HG03432 (cell line): ENCODE measurements around the gene TFDP2.
"Not testable (repeated sequence)": the region's sequence is repeated elsewhere in the genome, so short reads cannot be mapped to it uniquely, and the experiment has no call there.

ENCODE experiments used
- ATAC-seq: cut with Tn5 transposase; IDR thresholded peaks from one replicate; pipeline ENCODE4 v1.9.1; 2021; ENCODE audit warnings: mild to moderate bottlenecking, moderate library complexity; ENCODE audit not compliant: unreplicated experiment

Gene TFDP2, protein sequence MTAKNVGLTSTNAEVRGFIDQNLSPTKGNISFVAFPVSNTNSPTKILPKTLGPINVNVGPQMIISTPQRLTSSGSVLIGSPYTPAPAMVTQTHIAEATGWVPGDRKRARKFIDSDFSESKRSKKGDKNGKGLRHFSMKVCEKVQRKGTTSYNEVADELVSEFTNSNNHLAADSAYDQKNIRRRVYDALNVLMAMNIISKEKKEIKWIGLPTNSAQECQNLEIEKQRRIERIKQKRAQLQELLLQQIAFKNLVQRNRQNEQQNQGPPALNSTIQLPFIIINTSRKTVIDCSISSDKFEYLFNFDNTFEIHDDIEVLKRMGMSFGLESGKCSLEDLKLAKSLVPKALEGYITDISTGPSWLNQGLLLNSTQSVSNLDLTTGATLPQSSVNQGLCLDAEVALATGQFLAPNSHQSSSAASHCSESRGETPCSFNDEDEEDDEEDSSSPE

DNA sequence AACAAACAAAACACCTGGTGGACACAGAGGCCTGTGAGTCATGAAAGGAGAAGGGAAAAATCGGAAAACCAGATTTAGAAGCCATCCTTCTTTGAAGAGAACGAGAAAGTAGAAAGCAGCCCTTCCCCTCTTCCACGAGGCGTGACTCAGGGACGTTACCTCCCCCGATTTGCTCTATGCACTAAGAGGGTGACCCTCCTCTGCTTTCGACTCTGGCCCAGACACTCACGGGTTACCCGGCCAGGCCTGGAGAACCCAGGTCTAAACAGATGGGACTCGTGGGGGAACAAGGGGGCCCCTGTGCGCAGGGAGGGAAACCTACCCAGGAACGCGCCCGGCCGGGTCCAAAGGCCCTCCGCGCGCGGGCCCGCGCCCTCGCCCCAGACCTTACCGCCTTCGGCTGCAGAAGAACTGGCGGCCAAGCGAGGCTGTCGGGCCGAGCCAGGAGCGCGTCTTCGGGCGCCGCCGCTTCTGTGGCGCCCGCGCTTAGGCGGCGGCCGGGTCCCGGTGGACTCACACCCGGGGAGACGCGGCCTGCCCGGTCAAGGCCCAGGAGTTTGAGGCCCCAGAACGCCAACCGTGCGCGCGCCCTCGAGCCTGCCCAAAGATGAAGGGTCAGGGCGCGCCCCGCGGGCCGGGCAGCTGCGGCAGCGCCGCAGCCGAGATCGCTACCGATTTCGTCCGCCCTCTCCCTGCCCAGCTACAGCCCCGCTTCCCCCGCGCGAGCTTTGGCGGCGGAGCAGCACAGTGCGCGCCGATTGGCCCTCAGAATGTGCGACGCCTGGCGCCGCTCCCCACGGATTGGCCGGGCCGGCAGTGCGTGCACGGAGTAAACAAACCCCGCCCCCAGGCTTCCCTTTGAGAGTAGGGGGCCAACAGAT is at the start of gene TFDP2:
Gene TFDP2, minus strand, starts transcription at position 753 of the 881 bp plus-strand sequence. CDS start 47,795 bp downstream, outside the sequence.
- ATAC-seq = peak; percentile 100

DNA sequence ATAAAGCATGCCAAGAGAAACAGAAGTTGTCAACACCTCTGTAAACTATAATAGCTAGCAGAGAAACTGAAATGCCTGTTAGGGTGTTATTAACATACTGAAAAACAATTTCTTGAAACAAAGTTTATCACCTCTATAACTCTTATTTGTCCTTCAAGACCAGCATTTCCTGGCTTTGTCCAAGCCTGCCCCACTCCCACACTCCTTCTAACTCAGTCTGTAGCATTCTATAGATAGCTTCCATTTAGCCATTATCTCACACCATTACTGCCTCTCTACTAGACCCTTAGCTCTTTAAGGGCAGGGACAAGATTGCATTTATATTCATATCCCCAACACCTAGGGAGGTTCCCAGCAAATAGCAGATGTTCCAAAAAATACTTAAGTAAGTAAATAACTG is 39.5 kb upstream of the TFDP2 start:
- ATAC-seq = no peak

DNA sequence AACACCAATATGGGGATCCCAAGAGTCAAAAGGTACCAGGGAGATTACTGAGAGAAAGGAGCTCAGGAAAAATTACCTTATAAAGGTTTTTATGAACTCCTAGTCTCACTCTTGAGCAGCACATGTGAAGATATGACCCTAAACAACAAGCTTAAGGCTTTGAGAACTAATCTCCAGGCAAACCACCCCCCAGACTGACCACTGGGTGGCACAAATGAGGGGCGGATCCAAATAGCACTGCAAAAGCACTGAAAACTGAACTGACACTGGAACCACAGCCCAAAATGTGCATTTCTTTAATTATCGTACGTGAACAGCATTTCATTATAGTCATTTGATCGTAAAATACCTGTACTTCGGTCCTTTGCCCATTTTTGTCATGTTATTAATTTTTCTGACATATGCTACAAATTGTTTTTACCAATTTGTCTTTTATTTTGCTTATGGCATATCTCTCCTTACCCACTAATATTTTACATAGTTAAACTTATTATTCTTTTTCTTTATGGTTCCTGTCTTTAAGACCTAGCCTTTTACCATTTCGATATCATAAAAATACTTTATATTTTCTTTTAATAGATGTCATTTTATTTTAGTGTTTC is 31.5 kb upstream of the TFDP2 start:
- ATAC-seq = no peak

DNA sequence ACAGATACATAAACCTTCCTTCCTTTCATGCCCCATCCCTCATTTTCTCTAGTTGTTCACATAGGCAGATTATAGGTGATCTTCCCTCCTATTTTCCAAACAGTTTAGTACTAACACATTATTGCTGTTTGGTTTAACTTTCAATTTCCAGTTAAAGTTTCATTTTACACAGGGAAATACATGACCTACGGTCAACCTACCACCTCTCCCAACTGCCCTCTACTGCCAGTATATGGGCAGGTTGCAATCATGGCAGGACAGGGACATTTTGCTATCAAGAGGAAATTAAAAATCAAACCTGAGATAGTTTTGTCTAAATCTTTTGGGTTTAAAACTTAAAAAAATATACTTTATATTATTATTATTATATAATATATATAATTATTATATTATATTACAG is 26.1 kb upstream of the TFDP2 start:
- ATAC-seq = no peak

DNA sequence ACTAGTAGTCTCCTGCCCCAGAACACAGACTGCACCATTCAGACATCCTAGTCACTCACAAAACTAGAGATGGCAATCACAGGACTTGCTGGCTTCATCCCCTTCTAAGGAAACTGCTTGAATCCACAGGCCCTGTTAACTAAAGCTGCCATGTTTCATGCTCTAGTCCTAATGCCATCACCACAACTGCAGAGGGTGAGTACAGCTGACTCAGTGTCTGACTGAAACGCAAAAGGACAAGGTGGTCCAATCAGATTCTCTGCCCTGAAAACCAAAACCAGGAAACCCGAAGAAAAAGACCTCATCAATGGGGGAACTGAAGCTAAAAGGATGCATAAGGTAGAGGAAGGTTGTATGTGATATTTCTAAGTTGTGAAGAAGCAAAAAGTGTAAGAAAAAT is 25.2 kb upstream of the TFDP2 start:
- no peak for ATAC-seq

DNA sequence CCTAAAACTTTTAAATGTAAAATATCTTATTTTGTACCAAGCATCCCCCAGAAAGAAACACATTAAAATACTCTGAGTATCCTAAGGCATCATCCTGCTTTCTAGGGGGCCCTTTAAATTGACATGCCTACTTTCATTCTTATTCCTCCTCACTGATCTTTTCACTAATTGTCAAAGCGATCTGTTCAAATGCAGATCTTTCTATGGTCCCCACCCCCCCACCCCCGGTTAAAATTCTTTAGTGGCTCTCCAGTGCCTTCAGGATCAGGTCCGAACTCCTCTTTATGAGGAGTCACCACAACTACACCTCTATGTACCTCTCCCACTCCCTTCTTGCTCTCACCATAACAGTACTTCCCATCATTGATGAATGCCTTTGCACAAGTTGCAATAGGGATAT is 19.2 kb upstream of the TFDP2 start:
- no peak for ATAC-seq

DNA sequence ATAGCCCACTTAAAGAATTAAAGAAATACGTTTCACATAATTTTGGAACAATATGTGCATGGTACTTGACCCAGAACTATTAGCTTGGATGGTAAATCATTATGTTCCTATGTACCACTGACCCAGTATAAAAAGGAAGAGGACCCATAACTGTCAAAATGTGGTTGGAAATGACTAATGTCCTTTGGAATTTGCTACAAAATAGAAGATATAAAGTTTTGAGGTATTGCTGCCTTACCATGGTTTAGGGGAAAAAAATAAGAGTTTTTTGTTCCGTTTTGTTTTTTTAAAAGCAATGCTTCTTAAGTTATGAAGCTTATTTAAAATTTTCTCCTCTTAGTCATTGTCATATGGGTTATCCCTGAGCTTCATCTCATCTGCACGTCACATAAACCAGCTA is 15.8 kb upstream of the TFDP2 start:
- no peak for ATAC-seq

DNA sequence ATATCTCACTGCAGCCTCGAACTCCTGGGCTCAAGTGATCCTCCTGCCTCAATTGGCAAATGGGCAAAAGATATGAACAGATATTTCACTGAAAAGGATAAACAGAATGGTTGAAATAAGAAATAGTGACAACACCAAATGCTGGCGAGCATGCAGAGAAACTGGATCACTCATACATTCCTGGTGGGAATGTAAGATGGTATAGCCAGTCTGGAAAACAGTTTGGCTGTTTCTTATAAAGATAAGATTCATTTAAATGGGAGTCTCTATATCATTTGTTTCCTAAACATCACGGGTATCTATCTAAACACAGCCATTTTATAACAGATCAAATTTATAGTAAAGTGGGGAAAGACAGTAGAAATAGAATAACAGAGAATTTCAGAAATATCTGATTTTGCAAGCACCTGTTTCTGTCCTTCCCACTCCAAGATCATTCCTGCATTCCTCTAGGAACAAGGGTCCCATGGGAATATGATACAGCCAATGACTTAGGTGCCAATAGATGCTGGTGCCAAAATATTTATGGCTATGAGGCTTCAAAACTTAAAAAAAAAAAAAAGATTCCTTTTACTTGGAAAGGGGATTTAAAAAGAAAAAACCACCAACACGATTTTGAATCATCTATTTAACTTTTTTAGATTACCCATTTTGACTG is 9.9 kb upstream of the TFDP2 start:
- ATAC-seq = no peak

DNA sequence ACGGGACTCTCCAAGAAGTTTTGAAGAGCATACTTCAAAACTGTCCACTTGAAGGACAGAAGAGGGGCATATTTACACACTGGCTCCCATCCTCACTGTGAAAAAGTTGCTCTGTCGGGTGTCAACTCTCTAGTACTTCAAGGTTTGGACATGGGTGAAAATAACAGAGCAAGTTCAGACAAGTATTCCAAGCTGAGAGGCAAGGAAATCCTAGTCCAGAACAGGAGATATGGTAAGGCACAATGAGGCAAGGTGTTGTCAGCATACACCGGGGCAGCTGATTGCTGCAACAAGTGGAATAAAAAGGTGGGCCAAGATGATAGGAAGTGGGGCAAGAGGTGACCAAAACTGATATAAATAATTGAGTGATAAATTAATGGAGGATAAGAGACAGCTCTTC is 4.8 kb upstream of the TFDP2 start:
- no peak for ATAC-seq

DNA sequence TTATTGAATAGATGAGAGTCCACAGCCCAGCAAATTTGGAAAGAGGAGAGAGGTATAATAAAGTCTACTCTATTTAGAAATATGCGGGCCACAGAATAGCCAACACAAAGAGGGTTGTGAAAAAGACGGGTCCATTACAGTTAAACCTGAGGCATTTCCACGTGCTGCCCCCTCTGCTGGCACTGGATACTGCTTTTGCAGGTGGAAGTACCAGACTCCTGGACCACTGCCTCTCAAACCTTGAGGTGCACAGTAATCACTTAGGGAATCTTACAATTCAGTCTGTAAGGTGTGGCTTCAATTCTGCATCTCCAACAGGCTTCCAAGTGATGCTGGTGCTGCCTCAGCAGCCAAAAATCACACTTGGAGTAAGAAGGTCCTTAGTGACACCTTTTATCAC is 3.0 kb upstream of the TFDP2 start:
- no peak for ATAC-seq

DNA sequence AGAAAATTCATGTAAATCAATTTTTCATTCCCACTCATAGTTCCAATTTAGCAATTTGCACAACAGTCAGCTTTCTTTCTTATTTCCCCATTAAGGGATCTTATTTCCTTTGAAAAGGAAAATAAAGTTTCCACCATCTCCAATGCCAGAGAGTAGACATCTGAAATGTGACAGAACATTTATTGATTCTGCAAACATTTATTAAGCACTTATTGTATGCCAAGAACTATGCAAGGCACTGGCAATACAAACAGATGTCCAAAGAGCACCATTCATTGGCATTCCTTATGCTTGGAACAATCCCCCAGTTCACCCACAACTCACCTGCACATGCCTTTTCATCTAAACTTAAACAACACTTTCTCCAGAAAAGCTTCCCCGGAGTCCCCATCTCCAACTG is 2.5 kb upstream of the TFDP2 start:
- ATAC-seq = no peak

DNA sequence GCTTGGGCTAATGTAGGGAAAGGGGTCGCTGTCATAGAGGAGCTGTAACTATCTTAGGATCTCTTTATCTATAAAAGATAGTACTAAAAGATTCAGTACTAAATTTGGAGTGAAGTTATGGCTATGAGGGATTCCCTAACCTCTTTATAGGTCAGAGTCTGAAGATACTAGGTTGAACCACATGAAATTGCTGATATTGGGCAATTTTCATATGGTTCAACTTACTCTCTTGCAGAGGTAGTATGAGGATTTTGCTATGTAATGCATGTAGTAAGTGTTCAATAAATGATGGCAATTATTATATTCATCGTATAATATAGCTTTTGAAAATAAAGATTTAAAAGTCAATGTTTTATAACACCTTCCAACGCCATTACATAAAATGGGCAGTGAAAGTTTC is 1.9 kb upstream of the TFDP2 start:
- ATAC-seq = no peak

DNA sequence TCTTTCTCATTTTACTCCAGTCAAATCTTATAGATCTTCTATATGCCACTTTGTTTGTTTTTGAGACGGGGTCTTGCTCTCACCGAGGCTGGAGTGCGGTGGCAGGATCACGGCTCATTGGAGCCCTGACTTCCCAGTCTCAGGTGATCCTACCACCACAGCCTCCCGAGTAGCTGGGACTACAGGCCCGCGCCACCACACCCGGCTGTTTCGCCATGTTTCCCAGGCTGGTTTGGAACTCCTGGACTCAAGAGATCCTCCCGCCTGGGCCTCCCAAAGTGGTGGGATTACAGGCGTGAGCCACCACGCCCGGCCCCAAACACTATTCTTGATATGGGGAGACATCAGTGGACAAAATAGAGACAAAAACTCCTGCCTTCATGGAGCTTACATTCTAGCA is 927 bp upstream of the TFDP2 start:
- no peak for ATAC-seq

DNA sequence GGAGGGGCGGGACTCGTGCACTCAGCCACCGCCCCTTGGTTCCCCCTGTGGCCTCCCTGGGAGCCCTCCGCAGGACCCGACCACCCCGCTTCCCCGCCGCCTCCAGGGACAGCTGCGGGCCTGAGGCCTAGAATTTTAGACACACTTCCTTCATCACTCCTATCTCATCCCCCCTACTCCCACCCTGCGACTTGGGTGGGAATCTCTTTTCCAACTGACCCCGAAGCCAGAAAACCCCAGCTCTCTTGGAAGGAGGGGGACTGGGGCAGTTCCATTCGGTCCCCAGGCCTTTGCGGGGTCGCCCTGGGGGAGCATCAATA is 289 bp upstream of the TFDP2 start:
- ATAC-seq = no peak

DNA sequence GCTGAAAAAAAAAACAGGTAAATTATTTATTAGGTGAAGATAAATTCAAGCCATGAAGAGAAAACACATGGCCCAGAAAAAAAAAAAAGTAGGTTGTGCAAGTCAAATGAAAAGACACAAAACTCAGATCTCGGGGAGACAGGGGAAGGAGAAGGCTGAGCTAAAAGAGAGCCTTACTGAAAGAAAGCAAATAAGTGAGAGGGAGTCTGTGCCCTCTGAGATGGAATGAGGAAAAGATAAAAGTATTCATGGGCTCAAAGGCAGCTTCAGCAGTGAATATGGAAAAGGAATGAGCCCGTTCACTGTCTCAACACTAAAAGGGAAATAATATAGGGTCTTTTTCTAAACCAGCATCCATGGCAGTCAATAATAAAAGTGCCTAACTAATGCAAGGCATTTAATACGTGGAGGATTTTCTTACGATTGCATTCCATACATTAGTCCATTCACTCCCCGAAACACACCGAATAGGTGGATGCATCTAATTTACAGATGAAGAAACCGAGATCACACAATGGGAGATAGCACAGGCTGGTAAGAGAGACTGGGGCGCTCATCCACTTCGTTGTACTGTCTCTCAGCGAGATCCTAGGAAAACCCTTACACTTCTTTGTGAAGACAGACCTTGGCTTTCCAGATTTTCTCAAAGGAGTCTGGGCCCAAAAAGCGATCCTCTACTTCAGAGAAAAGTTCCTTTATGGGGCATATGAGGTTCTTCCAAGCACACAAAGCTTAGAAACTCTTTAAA is 1.1 kb downstream of the TFDP2 start:
- ATAC-seq = no peak

DNA sequence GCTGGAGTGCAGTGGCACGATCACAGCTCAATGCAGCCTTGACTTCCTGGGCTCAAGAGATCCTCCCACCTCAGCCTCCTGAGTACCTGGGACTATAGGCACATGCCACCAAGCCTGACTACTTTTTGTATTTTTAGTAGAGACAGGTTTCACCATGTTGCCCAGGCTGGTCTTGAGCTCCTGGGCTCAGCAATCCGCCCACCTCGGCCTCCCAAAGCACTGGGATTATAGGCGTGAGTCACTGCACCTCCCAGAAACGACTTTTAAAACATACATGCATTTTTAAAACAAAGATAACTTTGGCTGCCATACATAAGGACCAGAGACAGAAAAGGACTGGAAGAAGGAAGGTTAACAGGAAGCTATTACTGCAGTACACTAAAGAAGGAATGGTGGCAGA is 4.8 kb downstream of the TFDP2 start:
- not testable (repeated sequence) for ATAC-seq

DNA sequence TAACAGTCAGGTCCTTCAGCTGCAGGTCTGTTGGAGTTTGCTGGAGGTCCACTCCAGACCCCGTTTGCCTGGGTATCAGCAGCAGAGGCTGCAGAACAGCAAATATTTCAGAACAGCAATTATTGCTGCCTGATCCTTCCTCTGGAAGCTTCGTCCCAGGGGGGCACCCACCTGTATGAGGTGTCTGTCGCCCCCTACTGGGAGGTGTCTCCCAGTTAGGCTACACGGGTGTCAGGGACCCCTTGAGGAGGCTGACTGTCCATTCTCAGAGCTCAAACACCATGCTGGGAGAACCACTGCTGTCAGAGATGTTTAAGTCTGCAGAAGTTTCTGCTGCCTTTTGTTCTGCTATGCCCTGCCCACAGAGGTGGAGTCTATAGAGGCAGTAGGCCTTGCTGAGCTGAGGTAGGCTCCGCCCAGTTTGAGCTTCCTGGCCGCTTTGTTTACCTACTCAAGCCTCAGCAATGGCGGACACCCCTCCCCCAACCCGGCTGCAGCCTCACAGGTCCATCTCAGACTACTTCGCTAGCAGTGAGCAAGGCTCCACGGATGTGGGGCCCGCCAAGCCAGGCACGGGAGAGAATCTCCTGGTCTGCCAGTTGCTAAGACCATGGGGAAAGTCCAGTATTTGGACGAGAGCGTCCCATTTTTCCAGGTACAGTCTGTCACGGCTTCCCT is 8.6 kb downstream of the TFDP2 start:
- not testable (repeated sequence) for ATAC-seq

DNA sequence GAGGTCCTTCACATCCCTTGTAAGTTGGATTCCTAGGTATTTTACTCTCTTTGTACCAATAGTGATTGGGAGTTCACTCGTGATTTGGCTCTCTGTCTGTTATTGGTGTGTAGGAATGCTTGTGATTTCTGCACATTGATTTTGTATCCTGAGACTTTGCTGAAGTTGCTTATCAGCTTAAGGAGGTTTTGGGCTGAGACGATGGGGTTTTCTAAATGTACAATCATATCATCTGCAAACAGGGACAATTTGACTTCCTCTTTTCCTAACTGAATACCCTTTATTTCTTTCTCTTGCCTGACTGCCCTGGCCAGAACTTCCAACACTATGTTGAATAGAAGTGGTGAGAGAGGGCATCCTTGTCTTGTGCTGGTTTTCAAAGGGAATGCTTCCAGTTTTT is 12.3 kb downstream of the TFDP2 start:
- ATAC-seq = not testable (repeated sequence)

DNA sequence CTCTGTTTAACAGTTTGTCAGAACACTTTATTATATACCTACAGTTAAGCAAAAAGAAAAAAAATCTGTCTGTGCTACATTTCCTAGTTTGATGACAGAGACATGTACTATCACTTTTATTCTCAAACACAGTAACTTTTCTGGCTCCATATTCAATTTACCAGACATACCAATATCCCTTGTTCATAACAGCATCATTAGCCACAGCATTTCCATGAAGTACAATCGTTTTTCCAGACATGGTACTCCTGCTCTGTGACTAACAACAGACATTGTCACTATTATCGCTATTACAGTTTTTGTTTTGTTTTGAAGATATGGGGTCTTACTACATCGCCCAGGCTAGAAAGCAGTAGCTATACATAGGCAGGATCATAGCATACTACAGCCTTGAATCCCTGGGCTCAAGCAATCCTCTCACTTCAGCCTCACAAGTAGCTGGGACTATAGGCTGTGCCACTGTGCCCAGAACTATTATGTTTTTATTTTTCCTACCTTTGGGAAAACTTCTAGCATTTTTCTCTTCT is 14.5 kb downstream of the TFDP2 start:
- no peak for ATAC-seq
